BE2C (cell line): Measurements from ENCODE around the gene NAV2.
A peak's percentile ranks its signal among the peaks of the same experiment; 100 is the strongest.
"Not testable (repeated sequence)": the region's sequence is repeated elsewhere in the genome, so short reads cannot be mapped to it uniquely, and the experiment has no call there.

ENCODE experiments used
- DNase-seq: peaks from one replicate; pipeline ENCODE4 v3.0.0-alpha.2; 2020
- H3K27me3 ChIP-seq: fragments of 250-450 bp; sonication (Bioruptor Pico); 2 replicates; pipeline ENCODE4 v1.5.1; 2020; ENCODE audit warnings: mild to moderate bottlenecking
- H3K36me3 ChIP-seq: fragments of 250-450 bp; sonication (Bioruptor Pico); 2 replicates; pipeline ENCODE4 v1.5.1; 2020; ENCODE audit warnings: mild to moderate bottlenecking
- H3K4me1 ChIP-seq: fragments of 250-450 bp; sonication (Bioruptor Pico); 2 replicates; pipeline ENCODE4 v1.5.1; 2020
- H3K4me3 ChIP-seq: 2 replicates; pipeline ENCODE4 v1.5.1; 2011; ENCODE audit warnings: low read depth, low read length
- H3K9me3 ChIP-seq: fragments of 250-450 bp; sonication (Bioruptor Pico); 2 replicates; pipeline ENCODE4 v1.5.1; 2020
- CTCF ChIP-seq: IDR thresholded peaks from 2 replicates; pipeline ENCODE4 v1.5.1; 2012; ENCODE audit warnings: mild to moderate bottlenecking, low read depth, low read length

The NAV2 gene

GRCh38 chr11:20127671-20128527, 415.3 kb downstream of the NAV2 start:
- Histone ChIP-seq H3K4me1 (no peaks in the 10 kb centered on the region), H3K4me3 (no peak overlapping the region), H3K27me3 (no peaks in the 10 kb centered on the region), H3K36me3 (no peaks in the 10 kb centered on the region), H3K9me3 (no peaks in the 10 kb centered on the region)
- DNase-seq = peak; percentile 72
- TF ChIP-seq CTCF = peak; percentile 74

GRCh38 chr11:20128528-20128825, 415.8 kb downstream of the NAV2 start:
- H3K36me3 ChIP-seq, H3K4me1 ChIP-seq, H3K4me3 ChIP-seq, H3K27me3 ChIP-seq, DNase-seq, H3K9me3 ChIP-seq: not testable (repeated sequence)

GRCh38 chr11:20129665-20130064, 417.0 kb downstream of the NAV2 start:
- no peaks in the 10 kb centered on the region for H3K9me3 ChIP-seq
- no peaks in the 10 kb centered on the region for H3K27me3 ChIP-seq
- DNase-seq = no peak
- no peaks in the 10 kb centered on the region for H3K36me3 ChIP-seq
- no peak overlapping the region for H3K4me3 ChIP-seq
- TF ChIP-seq CTCF = no peak
- H3K4me1 ChIP-seq = no peaks in the 10 kb centered on the region

GRCh38 chr11:20131788-20132666, 419.4 kb downstream of the NAV2 start:
- Histone ChIP-seq H3K4me3 (no peak overlapping the region), H3K27me3 (no peaks in the 10 kb centered on the region), H3K36me3 (no peaks in the 10 kb centered on the region), H3K9me3 (no peaks in the 10 kb centered on the region), H3K4me1 (no peaks in the 10 kb centered on the region)
- TF ChIP-seq CTCF = peak; percentile 49
- no peak for DNase-seq

GRCh38 chr11:20132667-20133039, 420.0 kb downstream of the NAV2 start:
- H3K36me3 ChIP-seq = no peaks in the 10 kb centered on the region
- no peaks in the 10 kb centered on the region for H3K27me3 ChIP-seq
- H3K4me3 ChIP-seq = no peak overlapping the region
- no peak for DNase-seq
- H3K9me3 ChIP-seq = no peaks in the 10 kb centered on the region
- no peaks in the 10 kb centered on the region for H3K4me1 ChIP-seq
- TF ChIP-seq CTCF = no peak

GRCh38 chr11:20134991-20135736, 422.5 kb downstream of the NAV2 start:
- no peaks in the 10 kb centered on the region for H3K4me1 ChIP-seq
- no peaks in the 10 kb centered on the region for H3K36me3 ChIP-seq
- no peaks in the 10 kb centered on the region for H3K27me3 ChIP-seq
- no peaks in the 10 kb centered on the region for H3K9me3 ChIP-seq
- TF ChIP-seq CTCF = no peak
- no peak for DNase-seq
- no peak overlapping the region for H3K4me3 ChIP-seq
